ENCODE results near the gene MMS19.

MMS19 gene

GRCh38 chr10:97517096-97517750 is 19.0 kb upstream of the MMS19 start:
- H3K27me3 Mint-ChIP-seq = peaks cover 55% of the 10 kb centered on the region
- H3K9me3 Mint-ChIP-seq = no peaks in the 10 kb centered on the region
- ATAC-seq = no peak

GRCh38 chr10:97515271-97515978 is 17.2 kb upstream of the MMS19 start:
- Mint-ChIP-seq H3K36me3 (no peaks in the 10 kb centered on the region), H3K27me3 (peaks cover 50% of the 10 kb centered on the region), H3K27ac (no peak overlapping the region), H3K4me1 (peaks cover 6% of the 10 kb centered on the region), H3K9me3 (no peaks in the 10 kb centered on the region), H3K4me3 (no peak overlapping the region)
- ATAC-seq = no peak

More at GRCh38 chr10:97517096-97517750, 19.0 kb upstream of the MMS19 start:
- Mint-ChIP-seq H3K4me3 (no peak overlapping the region), H3K27ac (no peak overlapping the region), H3K4me1 (peaks cover 6% of the 10 kb centered on the region), H3K36me3 (no peaks in the 10 kb centered on the region)

DNA sequence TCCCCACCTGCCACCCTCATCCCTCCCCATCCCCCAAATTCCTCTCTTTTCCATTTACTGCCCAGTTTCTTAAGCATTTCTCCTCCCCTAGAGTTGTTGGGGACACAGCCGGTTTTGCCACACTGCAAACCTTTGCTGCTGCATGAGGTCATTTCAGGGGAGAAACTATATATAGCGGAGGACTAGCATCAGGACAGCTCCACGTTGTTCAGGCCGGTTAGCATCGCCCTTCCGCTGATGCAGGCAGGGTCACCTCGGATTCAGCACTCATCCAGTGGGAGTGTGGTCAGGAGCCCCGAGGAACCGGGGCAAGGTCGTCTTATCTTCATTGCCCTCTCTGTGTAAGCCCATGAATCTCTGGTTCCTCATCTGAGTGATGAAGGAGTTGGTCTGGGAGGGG is 16.1 kb upstream of the MMS19 start:
- Mint-ChIP-seq H3K9me3 (no peaks in the 10 kb centered on the region), H3K4me3 (no peak overlapping the region), H3K4me1 (peaks cover 3% of the 10 kb centered on the region), H3K27me3 (peaks cover 46% of the 10 kb centered on the region), H3K27ac (no peak overlapping the region), H3K36me3 (no peaks in the 10 kb centered on the region)
- ATAC-seq = no peak

DNA sequence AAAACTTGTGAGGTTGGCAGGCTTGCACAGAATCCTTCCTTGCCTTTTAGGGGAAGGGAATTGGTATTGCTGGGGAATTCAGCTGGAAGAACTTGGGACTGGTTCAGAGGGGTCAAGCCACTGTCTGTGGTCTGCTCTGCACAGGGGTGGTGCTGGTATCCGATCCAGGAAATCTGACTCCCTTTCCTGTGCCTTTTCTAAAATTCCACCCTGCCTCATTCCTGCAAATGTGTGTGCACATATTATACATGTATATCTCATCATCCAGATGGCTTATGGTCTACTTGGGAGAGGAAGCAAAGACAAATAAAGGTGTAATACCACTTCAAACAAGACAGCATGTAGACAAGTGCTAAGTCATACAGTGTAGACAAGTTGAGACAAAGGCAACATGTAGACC is 14.8 kb upstream of the MMS19 start:
- H3K4me1 Mint-ChIP-seq = no peaks in the 10 kb centered on the region
- H3K27me3 Mint-ChIP-seq = peaks cover 36% of the 10 kb centered on the region
- H3K4me3 Mint-ChIP-seq = no peak overlapping the region
- no peaks in the 10 kb centered on the region for H3K9me3 Mint-ChIP-seq
- no peaks in the 10 kb centered on the region for H3K36me3 Mint-ChIP-seq
- H3K27ac Mint-ChIP-seq = no peak overlapping the region
- no peak for ATAC-seq

GRCh38 chr10:97511711-97512440 is 13.7 kb upstream of the MMS19 start:
- no peak for ATAC-seq
- H3K27me3 Mint-ChIP-seq = peaks cover 29% of the 10 kb centered on the region
- H3K36me3 Mint-ChIP-seq = no peaks in the 10 kb centered on the region
- no peak overlapping the region for H3K4me3 Mint-ChIP-seq
- no peak overlapping the region for H3K27ac Mint-ChIP-seq
- no peaks in the 10 kb centered on the region for H3K9me3 Mint-ChIP-seq
- no peaks in the 10 kb centered on the region for H3K4me1 Mint-ChIP-seq

DNA sequence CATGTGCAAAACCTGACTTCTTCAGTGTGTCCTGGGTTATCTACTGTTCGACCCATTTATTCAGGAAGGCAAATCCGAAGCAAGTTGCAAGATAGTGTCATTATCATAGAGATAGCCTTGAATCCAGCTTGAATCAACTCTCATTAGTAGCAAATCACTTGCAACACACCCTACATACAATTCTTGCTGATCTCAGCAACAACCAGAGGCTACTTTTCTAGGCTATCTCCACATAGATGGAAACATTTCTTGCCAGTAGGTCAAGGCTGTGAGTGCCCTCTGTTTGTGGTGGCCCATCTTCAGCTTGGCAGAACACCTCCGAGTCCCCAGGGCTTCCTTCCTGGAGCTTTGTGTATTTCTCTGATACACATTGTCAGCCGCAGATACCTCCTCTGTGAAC is 12.5 kb upstream of the MMS19 start:
- H3K9me3 Mint-ChIP-seq = no peaks in the 10 kb centered on the region
- H3K27ac Mint-ChIP-seq = no peak overlapping the region

GRCh38 chr10:97509120-97509680 is 11.0 kb upstream of the MMS19 start:
- Mint-ChIP-seq H3K27ac (no peak overlapping the region), H3K27me3 (peaks cover 2% of the 10 kb centered on the region), H3K4me1 (peaks cover 9% of the 10 kb centered on the region), H3K36me3 (no peaks in the 10 kb centered on the region), H3K4me3 (no peak overlapping the region), H3K9me3 (no peaks in the 10 kb centered on the region)
- no peak for ATAC-seq

More for the DNA sequence above, 12.5 kb upstream of the MMS19 start:
- Mint-ChIP-seq H3K36me3 (no peaks in the 10 kb centered on the region), H3K27me3 (peaks cover 17% of the 10 kb centered on the region), H3K4me3 (no peak overlapping the region), H3K4me1 (peaks cover 9% of the 10 kb centered on the region)
- ATAC-seq = no peak

DNA sequence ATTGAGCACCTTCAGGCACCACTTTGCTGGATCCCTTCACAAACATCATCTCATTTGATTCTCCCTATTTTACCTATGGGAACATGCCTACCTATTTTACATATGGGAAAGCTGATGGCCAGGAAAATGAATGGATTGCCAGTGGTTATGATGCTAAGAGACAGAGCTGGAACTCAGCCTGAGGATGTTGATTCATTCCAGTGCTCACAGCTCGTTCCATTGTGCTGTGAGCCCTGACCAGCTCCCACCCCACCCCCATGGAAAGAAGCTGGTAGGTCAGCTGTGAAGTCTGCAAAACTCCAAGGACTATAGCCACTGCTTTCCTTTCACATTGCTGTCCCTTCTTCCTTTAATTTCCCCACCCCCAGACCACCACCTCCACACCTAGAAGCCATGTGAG is 10.1 kb upstream of the MMS19 start:
- no peak for ATAC-seq
- Mint-ChIP-seq H3K27me3 (no peaks in the 10 kb centered on the region), H3K4me3 (no peak overlapping the region), H3K36me3 (no peaks in the 10 kb centered on the region), H3K4me1 (peaks cover 9% of the 10 kb centered on the region), H3K9me3 (no peaks in the 10 kb centered on the region), H3K27ac (no peak overlapping the region)

DNA sequence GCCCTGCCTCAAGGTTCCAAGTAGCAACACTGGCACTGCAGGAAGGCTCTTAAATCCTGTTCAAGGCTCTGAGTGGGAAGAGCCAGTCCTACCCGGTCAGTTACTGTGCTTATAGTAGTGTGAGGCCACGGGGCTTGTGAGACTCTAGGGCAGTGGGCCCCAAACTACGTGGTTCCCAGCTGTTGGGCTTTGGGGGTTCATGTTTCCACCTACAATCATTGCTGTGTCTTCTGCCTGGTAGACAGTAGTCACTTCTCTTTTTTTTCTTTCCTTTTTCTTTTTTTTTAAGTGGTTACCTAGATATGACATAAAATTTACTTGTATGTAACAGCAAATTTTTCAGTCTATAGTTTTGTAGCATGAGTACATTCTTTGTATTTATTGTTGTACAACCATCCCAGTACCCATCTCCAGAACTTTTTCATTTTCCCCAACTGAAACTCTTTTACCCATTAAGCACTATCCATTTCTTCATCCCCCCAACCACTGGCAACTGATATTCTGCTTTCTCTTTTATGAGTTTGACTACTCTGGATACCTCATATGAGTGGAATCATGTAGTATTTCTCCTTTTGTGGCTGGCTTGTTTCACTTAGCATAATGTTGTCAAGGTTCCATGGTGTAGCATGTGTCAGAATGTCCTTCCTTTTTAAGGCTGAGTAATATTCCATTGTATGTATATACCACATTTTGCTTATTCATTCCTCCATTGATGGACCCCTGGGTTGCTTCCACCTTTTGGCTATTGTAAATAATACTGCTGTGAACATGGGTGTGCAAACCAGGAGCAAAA is 8.2 kb upstream of the MMS19 start:
- Mint-ChIP-seq H3K9me3 (no peaks in the 10 kb centered on the region), H3K36me3 (no peaks in the 10 kb centered on the region), H3K4me1 (peaks cover 9% of the 10 kb centered on the region), H3K4me3 (no peak overlapping the region), H3K27me3 (peaks cover 1% of the 10 kb centered on the region), H3K27ac (peak overlapping the region; percentile 27)
- ATAC-seq = peak; percentile 74

DNA sequence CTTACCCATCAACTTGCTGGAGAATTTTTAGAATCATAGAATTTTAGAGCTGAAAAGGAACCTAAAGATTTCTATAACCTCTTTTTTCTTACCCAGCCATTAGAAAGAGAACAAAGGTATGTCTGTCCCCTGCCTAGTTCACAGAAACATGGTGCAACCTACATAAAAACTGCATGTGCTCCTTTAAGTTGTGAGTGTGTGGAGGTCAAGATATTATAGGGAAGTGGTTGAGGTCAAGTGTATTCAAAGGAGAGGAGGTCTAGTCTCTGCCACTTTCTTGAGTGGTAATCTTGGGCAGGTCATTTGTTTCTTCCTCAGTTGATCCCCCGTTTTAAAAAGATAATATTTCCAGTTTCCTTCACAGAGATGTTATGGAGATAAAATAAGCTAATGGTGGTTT is 6.9 kb upstream of the MMS19 start:
- H3K36me3 Mint-ChIP-seq = no peaks in the 10 kb centered on the region
- ATAC-seq = no peak
- H3K27me3 Mint-ChIP-seq = peaks cover 14% of the 10 kb centered on the region
- no peak overlapping the region for H3K27ac Mint-ChIP-seq
- peaks cover 10% of the 10 kb centered on the region for H3K4me1 Mint-ChIP-seq
- H3K9me3 Mint-ChIP-seq = no peaks in the 10 kb centered on the region
- no peak overlapping the region for H3K4me3 Mint-ChIP-seq

DNA sequence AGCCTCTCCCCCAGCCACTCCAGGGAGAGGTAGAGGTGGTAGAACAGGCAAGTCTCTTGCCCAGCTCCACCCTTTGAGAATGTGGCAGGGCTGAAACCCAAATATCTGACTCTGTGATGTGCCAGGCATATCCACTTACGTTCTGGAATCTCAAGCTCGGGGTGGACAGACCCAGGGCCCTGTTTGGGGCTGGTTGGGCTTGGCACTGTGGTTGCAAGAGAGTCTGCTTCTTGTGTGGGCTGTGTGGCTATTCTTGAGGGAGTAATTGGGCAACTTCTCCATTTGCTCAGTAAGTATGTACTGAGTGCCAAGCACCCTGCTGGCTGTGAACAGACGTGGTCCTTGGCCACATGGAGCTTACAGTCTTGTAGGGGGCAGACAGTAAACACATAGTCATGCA is 5.2 kb upstream of the MMS19 start:
- no peak for ATAC-seq
- no peak overlapping the region for H3K27ac Mint-ChIP-seq
- peaks cover 18% of the 10 kb centered on the region for H3K27me3 Mint-ChIP-seq
- peaks cover 15% of the 10 kb centered on the region for H3K4me1 Mint-ChIP-seq
- H3K9me3 Mint-ChIP-seq = no peaks in the 10 kb centered on the region
- no peaks in the 10 kb centered on the region for H3K36me3 Mint-ChIP-seq
- no peak overlapping the region for H3K4me3 Mint-ChIP-seq

DNA sequence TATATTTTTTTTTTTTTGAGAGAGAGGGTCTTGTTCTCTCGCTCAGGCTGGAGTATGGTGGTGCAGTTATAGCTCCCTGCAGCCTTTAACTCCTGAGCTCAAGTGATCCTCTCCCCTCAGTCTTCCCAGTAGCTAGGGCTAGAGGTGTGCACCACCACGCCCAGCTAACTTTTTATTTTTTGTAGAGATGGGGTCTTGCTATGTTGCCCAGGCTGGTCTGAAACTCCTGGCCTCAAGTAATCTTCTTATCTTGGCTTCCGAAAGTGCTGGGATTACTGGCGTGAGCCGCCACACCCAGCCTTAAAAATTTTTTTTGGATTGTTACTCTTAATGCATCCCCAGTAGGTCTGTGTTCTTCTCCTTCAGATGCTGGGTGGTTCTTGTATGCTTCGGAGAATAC is 4.7 kb upstream of the MMS19 start:
- H3K4me3 Mint-ChIP-seq = no peak overlapping the region
- H3K27me3 Mint-ChIP-seq = peaks cover 18% of the 10 kb centered on the region
- no peak overlapping the region for H3K27ac Mint-ChIP-seq

DNA sequence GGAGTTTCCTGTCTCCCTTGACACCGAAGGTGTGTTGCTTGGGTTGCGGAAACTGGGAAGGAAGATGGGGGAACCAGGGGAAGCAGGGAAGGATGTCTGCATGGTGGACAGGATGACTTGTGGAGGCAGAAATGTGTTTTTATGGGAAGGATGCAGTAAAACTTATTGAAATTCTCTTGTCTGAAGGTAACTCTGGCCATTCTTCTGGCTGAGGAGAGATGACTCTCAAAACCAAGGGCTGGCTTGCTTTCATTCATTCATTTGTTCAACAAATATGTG is 2.0 kb upstream of the MMS19 start:
- no peak overlapping the region for H3K27ac Mint-ChIP-seq
- H3K9me3 Mint-ChIP-seq = no peaks in the 10 kb centered on the region
- peaks cover 35% of the 10 kb centered on the region for H3K4me1 Mint-ChIP-seq
- H3K4me3 Mint-ChIP-seq = no peak overlapping the region
- H3K36me3 Mint-ChIP-seq = no peaks in the 10 kb centered on the region
- peaks cover 18% of the 10 kb centered on the region for H3K27me3 Mint-ChIP-seq
- ATAC-seq = no peak

More for the DNA sequence above, 4.7 kb upstream of the MMS19 start:
- H3K9me3 Mint-ChIP-seq = no peaks in the 10 kb centered on the region
- no peak for ATAC-seq
- H3K36me3 Mint-ChIP-seq = no peaks in the 10 kb centered on the region
- H3K4me1 Mint-ChIP-seq = peaks cover 17% of the 10 kb centered on the region

DNA sequence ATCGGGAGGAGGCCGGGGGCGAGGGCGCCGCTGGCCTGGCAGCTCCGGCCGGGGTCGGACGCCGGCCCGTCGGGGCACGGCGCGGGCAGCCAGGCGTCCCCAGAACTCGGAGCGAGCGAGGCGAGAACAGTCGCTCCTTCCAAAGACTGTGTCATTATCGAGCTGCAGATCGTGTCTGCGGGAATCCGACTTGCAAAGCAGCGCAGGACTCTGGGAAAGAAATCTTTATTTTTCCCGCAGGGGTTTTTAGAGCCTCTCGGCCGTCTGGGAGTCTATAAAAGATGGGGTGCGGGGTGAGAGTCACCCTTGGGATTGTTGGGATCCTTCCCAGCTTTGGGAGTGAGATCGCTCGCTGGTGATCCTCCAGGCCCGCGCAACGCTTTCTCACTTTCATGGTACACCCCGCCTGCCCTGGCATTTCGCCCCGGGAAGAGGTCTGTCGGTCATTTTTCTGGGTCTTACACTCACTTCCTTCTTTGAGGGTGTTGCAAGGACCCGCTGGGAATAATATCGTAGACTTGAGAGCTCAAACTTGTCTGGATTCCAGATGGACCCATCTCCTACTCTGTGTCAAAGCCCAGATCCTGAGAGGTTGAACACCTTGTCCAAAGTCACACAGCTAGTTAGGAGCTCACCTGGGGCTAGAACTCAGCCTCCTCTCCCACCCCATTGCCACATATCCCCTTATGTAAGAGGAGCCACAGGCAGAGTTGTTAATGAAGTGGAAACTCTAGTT is 1.5 kb upstream of the MMS19 start:
- no peak for ATAC-seq
- no peaks in the 10 kb centered on the region for H3K36me3 Mint-ChIP-seq
- H3K4me1 Mint-ChIP-seq = peaks cover 40% of the 10 kb centered on the region
- no peak overlapping the region for H3K27ac Mint-ChIP-seq
- H3K27me3 Mint-ChIP-seq = peaks cover 18% of the 10 kb centered on the region
- no peaks in the 10 kb centered on the region for H3K9me3 Mint-ChIP-seq
- H3K4me3 Mint-ChIP-seq = peak overlapping the region; percentile 46

All from stimulated activated memory B cell treated with anti-CD40 and anti-IgM and Interleukin-4, amounts not matched to agents 10 μg/mL and 1 μg/mL and 100 μg/mL, for 72 hours (primary cell).